GM12878 (cell line): ENCODE measurements around the gene ZFP42.

ENCODE experiments used
- BCL11A ChIP-seq: IDR thresholded peaks from 2 replicates; pipeline ENCODE4 v1.6.1; 2011; ENCODE audit warnings: low read depth, low read length
- CEBPB ChIP-seq, 2 experiments: fragments of 150-350 bp in 1 of 2; IDR thresholded peaks; 2 replicates each; pipeline ENCODE4 v1.6.1; 2012 to 2014; ENCODE audit warnings: low read depth in 2 of 2, low read length in 2 of 2, borderline replicate concordance in 1 of 2, inconsistent platforms in 1 of 2
- EP300 ChIP-seq, 2 experiments: fragments of 150-350 bp in 1 of 2; IDR thresholded peaks; 2 replicates each; pipeline ENCODE4 v1.6.1; 2011 to 2012; ENCODE audit warnings: low read depth in 2 of 2, low read length in 2 of 2, borderline replicate concordance in 1 of 2, improper control_type of control experiment in 1 of 2, inconsistent platforms in 1 of 2; ENCODE audit not compliant: control insufficient read depth in 1 of 2
- EZH2 ChIP-seq: IDR thresholded peaks from 2 replicates; pipeline ENCODE4 v1.6.1; 2012; ENCODE audit warnings: low read depth, mild to moderate bottlenecking, control low read depth, inconsistent platforms, low read length, borderline replicate concordance; ENCODE audit not compliant: control insufficient read depth
- FOS ChIP-seq: IDR thresholded peaks from 3 replicates; pipeline ENCODE4 v1.6.1; 2011; ENCODE audit warnings: borderline replicate concordance; ENCODE audit not compliant: insufficient read length; ENCODE audit errors: extremely low read depth
- GABPA ChIP-seq: IDR thresholded peaks from 2 replicates; pipeline ENCODE4 v1.6.1; 2014; ENCODE audit warnings: antibody characterized with exemption, low read depth, mild to moderate bottlenecking, inconsistent platforms
- POLR2A ChIP-seq: IDR thresholded peaks from 2 replicates; pipeline ENCODE4 v1.6.1; 2011; ENCODE audit warnings: low read depth, mild to moderate bottlenecking, low read length
- YY1 ChIP-seq: IDR thresholded peaks from 2 replicates; pipeline ENCODE4 v1.6.1; 2011; ENCODE audit warnings: low read depth, mild to moderate bottlenecking, low read length
- TF ChIP-seq, protein P1 (sequence below), 3 experiments: IDR thresholded peaks in 2 of 3; conservative IDR thresholded peaks in 1 of 3; 2 replicates each; pipeline ENCODE4 v1.5.1; 2011; ENCODE audit warnings: low read depth in 3 of 3, low read length in 3 of 3, mild to moderate bottlenecking in 3 of 3, control low read depth in 2 of 3, moderate library complexity in 2 of 3, inconsistent platforms in 1 of 3, mixed read lengths in 1 of 3; ENCODE audit not compliant: control insufficient read depth in 2 of 3, insufficient read depth in 1 of 3; ENCODE audit errors: extremely low read depth in 1 of 3
- TF ChIP-seq, protein P2 (sequence below): IDR thresholded peaks from 2 replicates; pipeline ENCODE4 v1.6.1; 2012; ENCODE audit warnings: low read depth, low read length, improper control_type of control experiment

DNA sequence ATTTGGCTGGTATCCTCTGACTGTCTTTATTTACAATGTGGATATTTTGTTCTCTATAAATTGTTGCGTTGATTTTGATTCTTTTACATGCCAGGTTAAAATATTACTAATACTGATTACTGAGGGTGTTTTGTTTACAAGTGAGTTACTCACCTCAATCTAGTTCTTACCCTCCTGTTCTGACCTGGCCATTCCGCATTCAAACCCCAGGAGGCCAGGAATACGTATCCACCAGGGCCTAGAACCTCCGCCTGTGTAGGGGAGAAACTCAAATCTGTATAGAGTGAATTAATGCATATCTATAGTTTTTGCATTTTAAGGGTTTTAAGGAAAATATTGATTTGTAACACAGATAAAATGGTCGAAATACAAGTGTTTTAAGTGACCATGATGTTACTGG is 2.6 kb upstream of the ZFP42 start:
- TF ChIP-seq, protein P1, sequence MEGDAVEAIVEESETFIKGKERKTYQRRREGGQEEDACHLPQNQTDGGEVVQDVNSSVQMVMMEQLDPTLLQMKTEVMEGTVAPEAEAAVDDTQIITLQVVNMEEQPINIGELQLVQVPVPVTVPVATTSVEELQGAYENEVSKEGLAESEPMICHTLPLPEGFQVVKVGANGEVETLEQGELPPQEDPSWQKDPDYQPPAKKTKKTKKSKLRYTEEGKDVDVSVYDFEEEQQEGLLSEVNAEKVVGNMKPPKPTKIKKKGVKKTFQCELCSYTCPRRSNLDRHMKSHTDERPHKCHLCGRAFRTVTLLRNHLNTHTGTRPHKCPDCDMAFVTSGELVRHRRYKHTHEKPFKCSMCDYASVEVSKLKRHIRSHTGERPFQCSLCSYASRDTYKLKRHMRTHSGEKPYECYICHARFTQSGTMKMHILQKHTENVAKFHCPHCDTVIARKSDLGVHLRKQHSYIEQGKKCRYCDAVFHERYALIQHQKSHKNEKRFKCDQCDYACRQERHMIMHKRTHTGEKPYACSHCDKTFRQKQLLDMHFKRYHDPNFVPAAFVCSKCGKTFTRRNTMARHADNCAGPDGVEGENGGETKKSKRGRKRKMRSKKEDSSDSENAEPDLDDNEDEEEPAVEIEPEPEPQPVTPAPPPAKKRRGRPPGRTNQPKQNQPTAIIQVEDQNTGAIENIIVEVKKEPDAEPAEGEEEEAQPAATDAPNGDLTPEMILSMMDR (IDR thresholded peaks at IDR 0.05 in 2 of 3, conservative IDR thresholded peaks at IDR 0.05 in 1 of 3; ENCODE audit: control insufficient read depth in 2 of 3, extremely low read depth in 1 of 3, insufficient read depth in 1 of 3, low read depth in 3 of 3, low read length in 3 of 3), result no peak
- TF ChIP-seq POLR2A (no peak), EZH2 (no peak), YY1 (no peak), CEBPB (IDR thresholded peaks at IDR 0.05; ENCODE audit: borderline replicate concordance in 1 of 2, low read depth in 2 of 2, low read length in 2 of 2) (no peak), FOS (no peak), GABPA (no peak), BCL11A (no peak), EP300 (IDR thresholded peaks at IDR 0.05; ENCODE audit: borderline replicate concordance in 1 of 2, control insufficient read depth in 1 of 2, low read depth in 2 of 2, low read length in 2 of 2) (no peak)
- TF ChIP-seq, protein P2, sequence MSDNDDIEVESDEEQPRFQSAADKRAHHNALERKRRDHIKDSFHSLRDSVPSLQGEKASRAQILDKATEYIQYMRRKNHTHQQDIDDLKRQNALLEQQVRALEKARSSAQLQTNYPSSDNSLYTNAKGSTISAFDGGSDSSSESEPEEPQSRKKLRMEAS, result no peak
